NCI-H82 treated with DMSO at 0.1 percent for 48 hours (cell line): ENCODE data around the gene CHPF.

Experiments
- DNase-seq: peaks from one replicate; lab custom pipeline; 2025; ENCODE audit not compliant: unreplicated experiment; lab: John Stamatoyannopoulos, UW

The CHPF gene

DNA sequence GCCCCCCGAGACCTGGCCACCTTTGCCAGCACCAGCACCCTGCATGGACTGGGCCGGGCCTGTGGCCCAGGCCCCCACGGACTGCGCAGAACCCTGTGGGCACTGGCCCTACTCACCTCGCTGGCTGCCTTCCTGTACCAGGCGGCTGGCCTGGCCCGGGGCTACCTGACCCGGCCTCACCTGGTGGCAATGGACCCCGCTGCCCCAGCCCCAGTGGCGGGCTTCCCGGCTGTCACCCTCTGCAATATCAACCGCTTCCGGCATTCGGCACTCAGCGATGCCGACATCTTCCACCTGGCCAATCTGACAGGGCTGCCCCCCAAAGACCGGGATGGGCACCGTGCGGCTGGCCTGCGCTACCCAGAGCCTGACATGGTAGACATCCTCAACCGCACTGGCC is 28.8 kb downstream of the CHPF start:
- DNase-seq = no peak

DNA sequence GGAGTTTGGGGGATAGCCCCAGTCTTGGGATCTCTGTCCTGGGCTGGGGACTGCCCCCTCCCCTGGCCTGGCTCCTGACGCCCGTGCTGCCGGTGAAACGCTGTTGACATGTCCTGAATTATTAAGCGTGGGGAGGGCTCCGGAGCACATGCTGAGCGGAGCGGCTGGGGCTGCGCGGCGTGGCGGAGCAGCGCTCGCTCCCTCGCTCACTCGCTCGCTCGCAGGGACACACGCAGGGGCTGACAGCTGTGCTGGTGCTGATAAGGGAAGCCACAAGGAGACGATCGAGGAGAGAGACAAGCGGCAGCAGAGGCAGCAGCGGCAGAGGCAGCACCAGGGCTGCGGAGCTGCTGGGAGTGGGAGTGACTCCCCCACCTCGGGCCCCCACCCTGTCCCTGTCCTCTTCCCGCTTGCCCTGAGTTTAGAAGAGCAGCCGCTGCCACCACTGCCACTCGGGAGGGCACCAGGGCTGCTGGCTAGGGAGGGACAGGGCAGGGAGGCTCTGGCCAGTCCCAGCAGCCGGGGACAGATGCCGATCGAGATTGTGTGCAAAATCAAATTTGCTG is 29.3 kb downstream of the CHPF start, which contains the start of gene ASIC4:
TSS of gene ASIC4 (plus strand) at position 287 of the 566 bp plus-strand sequence. CDS start at position 530, 243 bp downstream.
- DNase-seq = no peak

DNA sequence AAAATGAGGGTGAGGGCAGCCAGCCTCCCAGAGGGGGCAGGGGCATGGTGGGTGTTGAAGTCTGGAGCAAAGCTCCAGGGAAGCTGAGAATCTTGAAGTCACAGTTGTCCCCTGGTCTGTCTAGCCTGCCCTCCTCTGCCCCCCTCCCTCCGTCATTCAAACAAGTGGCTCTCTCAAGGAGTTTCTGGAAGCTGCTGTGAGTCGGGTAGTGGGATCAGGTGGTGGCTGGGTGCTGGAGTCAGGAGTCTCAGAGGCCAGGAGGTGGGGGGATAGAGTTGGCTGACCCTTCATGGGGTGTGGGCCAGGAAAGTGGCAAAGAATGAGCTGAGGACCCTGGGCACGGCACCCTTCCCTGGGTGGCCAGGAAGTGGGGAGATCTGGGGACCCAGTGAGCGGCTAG is 29.8 kb downstream of the CHPF start:
- peak; percentile 19 for DNase-seq

DNA sequence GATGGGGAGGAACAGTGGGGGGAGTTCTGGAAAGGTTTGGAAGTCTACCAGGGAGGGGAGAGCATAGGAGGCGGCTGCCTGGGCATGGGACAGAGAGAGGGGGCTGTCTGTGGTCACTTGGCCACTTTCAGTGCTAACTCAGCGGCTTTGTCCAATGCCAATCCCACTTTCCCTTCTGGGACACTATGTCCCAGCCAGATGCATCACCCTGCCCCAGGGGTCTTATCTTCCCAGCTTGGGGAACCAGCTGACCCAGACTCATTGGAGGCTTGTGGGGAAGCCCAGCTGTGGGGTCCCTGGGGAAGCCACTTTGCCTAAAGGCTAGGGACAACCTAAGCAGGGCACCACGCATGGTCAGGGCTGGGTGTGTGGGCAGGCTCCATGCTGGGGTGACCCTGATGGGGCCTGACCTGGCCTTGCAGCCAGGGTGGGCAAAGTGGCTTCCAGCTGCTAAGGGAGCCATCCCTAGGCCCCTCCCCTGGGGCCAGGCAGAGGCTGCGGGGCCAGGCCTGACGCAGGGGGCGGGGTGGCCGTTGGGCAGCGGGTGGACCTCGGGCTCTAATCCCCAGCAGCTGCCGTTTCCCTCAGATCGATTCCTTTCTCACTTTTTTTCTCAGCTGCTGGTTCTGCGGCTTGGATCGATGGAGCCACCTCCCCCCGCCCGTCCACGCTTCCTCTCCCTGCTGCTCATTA is 30.9 kb downstream of the CHPF start:
- peak; percentile 76 for DNase-seq

DNA sequence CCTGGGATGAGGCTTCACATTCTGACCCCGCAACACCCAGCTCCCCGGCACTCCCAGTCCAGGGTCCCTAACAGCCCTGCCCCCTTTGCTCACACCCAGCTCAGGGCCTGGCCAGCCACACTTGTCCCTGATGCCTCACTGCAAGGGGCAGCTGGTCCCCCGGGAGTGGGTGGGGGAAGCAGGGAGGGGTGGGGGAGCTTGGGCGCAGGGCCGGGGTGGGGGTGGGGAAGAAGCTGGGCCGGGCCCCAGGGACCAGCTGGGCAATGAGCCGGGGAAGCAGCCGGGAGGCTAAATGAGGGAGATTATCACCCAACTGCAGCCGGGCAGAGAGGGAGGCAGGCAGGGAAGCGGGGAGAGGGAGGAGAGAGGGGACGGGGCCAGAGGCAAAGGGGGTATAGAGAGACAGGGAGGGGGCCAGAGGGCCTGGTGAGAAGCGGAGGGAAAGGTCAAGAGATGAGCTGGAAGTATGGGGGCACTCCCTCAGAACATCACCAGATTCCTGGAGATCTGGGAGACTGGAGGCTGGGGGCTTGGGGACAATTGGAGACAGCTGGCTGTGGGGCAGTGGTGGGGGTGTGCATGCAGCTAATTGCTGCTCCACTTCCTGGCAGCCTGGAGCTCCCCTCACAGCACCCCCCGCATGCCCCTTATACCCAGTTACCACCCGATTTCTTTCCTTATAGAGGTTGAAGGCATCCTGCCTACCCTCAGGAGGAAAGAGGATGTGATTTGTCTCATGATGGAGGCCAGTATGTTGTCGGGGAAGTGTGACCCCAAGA is 31.9 kb downstream of the CHPF start:
- peak; percentile 86 for DNase-seq

DNA sequence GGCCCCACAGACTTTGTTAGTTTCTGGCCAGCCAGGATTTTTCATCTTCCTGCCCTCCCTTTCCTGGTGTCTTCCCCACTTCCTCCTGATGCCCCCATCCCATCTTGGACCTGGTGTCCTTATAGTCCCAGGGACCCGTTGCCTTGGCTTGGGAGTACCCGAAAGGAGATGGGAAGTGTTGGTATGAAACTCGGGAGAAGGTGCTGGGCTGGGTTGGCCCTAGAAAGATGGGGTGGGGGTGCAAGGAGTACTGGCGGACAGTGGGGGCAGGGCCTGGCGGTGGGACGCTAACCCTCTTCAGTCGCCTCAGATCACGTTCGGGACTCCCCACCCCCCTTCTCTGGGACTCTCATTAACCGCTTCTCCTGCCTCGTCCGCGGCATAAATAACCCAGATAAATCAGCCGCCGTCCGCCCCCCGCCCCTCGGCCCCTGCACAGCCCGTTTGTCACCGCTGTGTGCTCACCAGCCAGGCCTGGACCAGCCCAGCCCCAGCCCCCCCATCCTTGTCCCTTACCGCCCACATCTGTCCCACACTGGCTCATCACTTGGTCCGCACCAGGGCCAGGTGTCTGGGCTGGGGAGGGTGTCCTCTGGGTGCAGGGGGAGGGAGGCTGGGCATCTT is 33.0 kb downstream of the CHPF start:
- DNase-seq = peak; percentile 45

DNA sequence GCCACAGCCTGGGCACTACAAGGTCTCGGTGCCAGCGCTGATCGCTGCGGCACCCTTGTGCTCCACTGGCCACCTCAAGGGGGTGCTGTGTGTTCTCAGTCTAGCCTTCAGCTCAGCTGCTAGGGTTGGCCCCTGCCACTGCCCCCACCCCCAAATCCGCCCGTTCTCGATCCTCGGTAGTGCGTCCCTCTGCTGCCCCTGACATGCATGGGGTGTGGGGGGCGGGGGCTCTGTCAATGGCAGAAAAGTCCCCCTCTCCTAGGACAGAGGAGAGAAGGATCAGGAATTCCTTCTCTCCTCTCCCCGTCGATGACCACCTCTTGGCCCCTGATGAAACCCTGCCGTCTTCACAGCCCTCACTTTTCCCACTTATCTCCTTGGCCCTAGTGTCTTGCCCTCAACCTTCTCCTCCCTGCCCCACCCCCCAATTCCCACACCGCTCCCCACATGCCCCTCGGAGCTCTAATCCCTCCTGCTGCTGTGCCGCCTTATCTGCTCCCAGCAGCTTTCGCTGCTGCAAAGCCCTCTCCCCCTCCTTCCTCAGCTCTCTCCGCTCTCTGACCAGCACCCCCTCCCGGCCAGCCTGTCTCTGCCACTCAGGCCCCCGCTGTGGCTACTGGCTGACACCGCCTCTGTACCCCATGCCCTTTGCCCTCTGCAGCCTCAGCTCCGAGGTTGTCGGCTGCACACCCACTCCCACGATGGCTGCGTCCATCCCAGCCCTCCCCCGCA is 33.7 kb downstream of the CHPF start:
- peak; percentile 90 for DNase-seq

DNA sequence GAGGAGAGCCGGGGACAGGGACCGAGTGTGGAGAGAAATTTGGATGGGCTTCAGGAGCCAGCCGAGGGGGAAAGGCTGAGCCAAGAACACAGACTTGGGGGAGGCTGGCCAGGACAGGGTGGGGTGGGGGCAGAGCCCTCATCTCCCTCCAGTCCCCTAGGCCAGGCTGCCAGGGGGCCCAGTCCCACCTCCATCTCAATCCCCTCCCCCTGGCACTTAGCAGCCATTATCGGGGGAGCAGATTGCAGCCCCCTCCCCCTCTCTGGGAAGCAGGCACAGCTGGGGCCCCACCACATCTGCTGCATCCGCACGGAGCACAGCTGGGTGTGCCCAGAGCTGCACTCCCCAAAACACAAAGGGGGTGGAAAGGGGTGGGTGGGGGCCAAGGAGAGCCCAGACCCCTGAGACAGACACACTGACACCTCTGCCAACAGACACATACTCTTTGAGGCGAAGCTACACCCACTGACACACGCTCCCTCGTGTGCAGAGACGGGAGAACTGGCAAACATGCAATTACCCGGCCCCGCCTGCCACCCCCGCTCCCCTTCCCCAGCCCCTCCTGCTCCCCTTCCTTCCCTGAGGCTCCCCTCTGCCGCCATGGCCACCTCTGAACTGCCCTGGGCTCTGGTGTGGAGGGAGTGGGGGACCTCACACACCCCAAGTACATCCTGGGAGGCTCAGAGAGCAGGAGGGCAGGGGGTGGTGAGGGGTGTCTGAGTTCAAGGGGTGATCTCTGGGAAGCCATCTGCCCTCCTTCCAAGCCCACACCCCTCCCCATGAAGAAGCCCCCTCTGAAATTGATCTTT is 34.4 kb downstream of the CHPF start:
- DNase-seq = peak; percentile 36

DNA sequence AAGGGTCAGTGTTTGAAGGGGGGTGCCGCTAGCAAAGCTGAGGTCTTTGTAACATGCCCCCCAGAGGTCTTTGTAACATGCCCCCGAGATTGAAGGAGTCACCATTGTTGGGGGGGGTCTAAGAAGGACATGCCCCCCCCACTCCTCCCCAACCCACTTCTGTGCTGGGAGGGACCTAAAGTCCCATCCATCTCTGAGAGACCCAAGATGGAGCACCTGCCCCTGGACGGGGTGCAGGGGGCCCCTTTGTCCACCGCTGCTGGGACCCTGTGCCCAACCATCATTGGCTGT is 35.2 kb downstream of the CHPF start:
- DNase-seq = no peak

DNA sequence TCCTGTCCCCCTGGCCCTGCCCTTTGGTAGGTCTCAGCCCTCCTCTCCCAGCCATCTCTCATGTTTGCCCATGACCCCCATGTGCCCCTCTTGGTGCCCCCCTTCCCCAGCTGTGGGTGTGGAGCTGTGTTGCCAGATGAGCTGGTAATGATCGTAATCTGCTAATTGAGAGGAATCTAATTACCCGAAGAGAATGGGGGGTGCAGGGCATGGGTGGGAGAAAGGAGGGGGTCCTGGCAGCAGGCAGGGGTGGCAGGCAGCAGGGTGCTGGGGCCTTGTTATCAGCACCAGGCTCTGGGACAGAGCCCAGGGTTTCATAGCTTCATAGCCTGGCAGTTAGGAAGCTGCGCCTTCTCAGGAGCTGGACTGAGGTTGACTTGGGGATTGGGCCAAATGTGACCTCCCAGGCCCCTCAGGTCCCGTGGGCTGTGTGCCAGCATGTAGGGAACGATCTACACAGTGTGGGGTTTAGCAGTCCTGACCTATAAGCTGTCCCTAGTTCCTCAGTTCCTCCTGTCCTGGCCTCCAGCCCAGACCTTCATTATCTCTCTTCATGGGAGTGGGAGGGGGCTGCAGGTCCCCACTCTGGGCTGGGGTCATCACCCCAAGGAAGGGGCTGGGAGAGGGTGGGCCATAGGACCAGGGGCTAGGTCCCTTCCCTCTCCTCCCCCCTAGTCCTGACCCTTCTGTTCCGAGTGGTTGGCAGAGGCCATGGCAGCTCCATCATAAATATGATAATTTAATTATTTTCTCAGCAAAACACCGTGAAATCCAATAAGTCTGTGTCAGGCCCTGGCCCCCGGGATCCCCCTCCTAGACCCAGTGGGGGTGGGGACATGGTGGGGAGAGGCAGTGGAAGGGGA is 35.8 kb downstream of the CHPF start:
- peak; percentile 79 for DNase-seq

DNA sequence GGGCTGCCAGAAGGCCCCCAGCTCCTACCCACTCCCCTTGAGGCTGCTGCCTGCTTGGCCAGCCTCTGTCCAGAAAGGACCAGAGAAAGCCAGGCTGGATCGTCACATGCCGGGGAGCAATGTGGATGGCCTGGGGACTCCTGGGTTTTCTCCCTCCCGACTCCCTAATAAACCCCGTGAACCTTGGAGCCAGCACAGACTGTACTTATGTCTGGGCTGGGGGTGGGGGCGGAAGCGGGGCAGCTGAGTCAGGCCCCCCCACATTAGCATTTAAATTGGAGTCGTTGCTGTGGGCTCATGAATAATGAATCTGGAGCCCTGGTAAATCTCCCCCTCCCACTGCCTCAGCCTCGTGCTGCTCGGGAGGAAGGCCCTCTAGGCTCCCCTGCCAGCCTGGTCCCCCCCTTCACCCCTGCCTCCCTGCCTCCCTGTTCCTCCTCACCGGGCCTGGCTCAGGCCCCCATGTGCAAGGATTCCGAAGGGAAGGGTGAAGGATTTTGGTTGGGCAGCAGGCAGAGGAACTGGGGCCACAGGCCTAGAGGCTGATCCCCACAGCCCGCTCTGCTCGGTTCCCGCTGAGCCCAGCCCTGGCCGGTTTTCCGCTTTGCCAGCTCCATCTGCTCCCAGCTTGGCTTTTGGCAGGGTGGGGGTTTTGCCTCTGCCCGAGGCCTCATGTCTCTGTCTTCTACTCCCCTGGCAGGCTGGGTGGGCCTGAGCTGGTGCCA is 36.6 kb downstream of the CHPF start:
- peak; percentile 40 for DNase-seq

DNA sequence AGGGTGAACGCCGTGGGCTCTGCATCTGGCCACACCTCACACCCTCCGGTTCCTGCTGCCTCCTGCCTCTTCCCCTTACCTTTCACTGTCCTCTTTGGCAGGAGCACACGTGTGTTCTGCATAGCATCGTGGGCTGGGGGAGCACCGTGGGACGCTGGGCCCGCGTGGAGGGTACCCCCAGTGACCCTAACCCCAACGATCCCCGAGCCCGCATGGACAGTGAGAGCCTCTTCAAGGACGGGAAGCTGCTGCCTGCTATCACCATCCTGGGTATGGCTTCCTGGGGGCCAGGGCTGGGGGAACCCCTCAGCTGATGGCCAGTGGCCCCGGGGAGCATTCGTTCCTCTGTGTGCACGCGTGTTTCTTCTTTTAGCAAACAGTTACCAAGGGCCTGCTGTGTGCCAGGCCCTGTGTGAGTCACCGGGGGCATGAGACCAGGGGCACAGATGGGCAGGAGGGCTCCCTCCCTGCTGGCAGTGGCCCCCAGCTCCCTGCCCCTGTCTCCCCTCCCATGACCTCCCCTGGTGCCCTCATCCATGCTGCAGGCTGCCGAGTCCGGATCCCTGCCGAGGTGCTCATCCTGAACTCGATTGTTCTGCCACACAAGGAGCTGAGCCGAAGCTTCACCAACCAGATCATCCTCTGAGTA is 37.3 kb downstream of the CHPF start:
- no peak for DNase-seq

DNA sequence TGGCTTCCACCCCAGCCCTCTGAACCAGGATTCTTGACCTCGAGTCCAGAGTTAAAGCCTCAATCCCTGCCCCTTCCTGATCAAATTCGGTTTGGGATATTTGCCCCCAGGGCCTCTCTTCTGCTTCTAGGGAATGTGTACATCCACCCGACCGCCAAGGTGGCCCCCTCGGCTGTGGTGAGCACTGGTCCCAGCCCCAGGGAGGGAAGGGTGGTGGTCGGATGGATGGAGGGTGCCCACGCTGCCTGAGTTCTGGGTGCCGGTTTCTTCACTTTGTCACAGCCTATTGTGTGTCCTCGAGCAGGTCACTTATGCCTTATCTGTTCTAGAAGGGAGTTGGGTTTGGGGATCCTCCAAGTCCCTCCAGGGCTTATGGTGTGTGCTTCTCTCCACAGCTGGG is 38.0 kb downstream of the CHPF start:
- DNase-seq = no peak

DNA sequence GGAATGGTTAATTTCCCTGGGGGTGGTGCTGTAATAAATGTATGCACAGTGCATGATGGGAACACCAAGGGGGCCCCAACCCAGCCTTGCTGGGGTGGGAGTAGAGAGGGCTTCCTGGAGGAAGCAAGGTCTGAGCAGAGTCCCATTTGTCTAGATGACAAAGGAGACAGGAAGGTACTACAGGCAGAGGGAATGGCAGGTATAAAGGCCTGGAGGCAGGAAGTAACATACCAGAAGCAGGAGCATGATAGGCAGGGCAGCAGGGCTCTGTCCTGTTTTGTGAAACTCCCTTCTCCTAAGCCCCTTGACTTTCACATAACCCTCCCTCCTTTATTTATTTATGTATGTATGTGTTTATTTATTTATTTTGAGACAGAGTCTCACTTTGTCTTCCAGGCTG is 41.0 kb downstream of the CHPF start:
- DNase-seq = no peak

DNA sequence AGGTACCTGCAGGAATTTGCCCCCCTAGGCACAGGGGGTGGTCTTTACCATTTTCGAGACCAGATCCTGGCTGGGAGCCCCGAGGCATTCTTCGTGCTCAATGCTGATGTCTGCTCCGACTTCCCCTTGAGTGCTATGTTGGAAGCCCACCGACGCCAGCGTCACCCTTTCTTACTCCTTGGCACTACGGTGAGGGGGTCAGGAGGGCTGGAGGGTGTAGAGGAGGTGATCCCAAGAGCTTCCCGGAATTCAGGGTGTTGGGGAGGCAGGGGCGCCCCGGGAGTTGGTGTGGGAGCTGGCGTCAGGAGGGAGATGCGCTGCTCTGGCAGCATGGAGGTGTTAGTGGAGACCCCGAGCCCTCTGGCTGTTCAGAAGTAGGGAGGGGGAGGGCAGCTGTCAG is 41.8 kb downstream of the CHPF start:
- no peak for DNase-seq

DNA sequence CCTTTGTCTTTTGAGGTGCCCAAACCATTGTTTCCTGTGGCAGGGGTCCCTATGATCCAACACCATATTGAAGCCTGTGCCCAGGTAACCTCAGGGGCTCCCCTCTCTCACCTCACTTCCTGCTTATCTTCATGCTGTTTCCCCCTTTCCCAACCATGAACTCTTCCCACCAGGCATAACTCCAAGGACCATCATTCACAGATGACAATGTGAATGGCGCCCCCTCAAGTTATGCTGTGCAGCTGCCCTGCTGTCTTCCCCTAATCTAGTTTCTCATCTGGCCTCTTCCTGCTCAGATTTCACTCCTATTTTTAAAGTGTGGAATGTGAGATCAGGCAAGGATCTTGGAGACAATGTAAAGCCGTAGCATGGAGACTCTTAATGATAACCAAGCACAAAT is 43.5 kb downstream of the CHPF start:
- DNase-seq = peak; percentile 65

DNA sequence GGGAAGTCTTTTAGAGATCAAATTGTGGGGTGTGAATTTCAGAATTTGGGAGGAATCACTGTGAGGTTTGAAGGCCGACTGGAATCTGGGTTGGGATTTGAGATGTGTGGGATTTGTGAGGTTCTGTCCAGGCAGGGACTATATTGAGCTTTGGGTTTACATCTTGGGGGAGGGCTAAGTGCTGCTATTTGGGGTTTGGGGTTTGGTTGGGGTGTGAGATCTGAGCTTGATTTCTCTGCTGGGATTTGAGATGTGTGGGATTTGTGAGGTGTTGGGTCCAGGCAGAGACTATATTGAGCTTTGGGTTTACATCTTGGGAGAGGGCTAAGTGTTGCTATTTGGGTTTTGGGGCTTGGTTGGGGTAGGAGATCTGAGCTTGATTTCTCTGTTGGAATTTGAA is 44.1 kb downstream of the CHPF start:
- no peak for DNase-seq

DNA sequence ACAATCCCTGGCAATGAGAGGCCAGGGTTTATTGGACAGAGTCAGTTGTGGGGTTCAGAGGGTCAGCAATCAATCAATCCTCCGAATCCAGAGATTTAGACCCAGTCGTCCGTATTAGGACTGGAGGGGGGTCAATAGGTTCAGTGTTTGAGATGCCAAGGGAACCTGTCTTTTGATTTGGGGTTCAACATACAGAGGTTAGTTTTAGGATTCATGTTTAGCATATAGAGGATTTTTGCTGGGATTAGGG is 44.6 kb downstream of the CHPF start:
- no peak for DNase-seq
